Measurements from ENCODE around the gene KLF7.

DNA sequence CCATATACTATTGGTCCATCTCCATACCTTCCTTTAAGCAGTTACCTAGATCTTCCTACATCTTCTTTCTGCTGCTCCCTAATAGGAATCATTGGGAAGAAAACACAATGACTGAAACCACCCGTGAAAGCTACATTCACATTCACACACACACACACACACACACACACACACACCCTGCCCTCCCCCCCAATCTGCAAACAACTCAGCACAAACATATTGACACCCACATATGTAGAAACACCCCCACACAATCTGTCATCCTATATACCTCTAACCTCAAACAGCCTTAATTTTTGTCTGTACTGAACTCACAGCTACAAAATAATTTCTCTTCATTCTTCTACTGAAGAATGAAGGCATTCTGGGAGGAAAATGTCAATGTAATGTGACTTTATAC lies 63.8 kb downstream of the KLF7 start:
- TF ChIP-seq, protein P1, sequence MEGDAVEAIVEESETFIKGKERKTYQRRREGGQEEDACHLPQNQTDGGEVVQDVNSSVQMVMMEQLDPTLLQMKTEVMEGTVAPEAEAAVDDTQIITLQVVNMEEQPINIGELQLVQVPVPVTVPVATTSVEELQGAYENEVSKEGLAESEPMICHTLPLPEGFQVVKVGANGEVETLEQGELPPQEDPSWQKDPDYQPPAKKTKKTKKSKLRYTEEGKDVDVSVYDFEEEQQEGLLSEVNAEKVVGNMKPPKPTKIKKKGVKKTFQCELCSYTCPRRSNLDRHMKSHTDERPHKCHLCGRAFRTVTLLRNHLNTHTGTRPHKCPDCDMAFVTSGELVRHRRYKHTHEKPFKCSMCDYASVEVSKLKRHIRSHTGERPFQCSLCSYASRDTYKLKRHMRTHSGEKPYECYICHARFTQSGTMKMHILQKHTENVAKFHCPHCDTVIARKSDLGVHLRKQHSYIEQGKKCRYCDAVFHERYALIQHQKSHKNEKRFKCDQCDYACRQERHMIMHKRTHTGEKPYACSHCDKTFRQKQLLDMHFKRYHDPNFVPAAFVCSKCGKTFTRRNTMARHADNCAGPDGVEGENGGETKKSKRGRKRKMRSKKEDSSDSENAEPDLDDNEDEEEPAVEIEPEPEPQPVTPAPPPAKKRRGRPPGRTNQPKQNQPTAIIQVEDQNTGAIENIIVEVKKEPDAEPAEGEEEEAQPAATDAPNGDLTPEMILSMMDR (IDR thresholded peaks at IDR 0.05; ENCODE audit: poor library complexity, severe bottlenecking) = no peak
- TF ChIP-seq RAD21 (conservative IDR thresholded peaks at IDR 0.05) (no peak), EZH2 (IDR thresholded peaks at IDR 0.05; ENCODE audit: borderline replicate concordance, insufficient read depth, low read length, poor library complexity, severe bottlenecking) (no peak), EP300 (conservative IDR thresholded peaks at IDR 0.05; ENCODE audit: poor library complexity, severe bottlenecking) (no peak), MXI1 (conservative IDR thresholded peaks at IDR 0.05; ENCODE audit: poor library complexity, severe bottlenecking) (no peak), POLR2AphosphoS5 (IDR thresholded peaks at IDR 0.05) (no peak)
- TF ChIP-seq, protein P2, sequence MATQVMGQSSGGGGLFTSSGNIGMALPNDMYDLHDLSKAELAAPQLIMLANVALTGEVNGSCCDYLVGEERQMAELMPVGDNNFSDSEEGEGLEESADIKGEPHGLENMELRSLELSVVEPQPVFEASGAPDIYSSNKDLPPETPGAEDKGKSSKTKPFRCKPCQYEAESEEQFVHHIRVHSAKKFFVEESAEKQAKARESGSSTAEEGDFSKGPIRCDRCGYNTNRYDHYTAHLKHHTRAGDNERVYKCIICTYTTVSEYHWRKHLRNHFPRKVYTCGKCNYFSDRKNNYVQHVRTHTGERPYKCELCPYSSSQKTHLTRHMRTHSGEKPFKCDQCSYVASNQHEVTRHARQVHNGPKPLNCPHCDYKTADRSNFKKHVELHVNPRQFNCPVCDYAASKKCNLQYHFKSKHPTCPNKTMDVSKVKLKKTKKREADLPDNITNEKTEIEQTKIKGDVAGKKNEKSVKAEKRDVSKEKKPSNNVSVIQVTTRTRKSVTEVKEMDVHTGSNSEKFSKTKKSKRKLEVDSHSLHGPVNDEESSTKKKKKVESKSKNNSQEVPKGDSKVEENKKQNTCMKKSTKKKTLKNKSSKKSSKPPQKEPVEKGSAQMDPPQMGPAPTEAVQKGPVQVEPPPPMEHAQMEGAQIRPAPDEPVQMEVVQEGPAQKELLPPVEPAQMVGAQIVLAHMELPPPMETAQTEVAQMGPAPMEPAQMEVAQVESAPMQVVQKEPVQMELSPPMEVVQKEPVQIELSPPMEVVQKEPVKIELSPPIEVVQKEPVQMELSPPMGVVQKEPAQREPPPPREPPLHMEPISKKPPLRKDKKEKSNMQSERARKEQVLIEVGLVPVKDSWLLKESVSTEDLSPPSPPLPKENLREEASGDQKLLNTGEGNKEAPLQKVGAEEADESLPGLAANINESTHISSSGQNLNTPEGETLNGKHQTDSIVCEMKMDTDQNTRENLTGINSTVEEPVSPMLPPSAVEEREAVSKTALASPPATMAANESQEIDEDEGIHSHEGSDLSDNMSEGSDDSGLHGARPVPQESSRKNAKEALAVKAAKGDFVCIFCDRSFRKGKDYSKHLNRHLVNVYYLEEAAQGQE (IDR thresholded peaks at IDR 0.05; ENCODE audit: borderline replicate concordance) = no peak
